Measurements from ENCODE around the gene RAB30. TPM values are rescaled to one million over a fixed set of nuclear protein-coding genes. Genes with fewer than 3 reads are reported as not detected.

Gene RAB30
- total and polyA plus RNA-seq, 2 donors (not counting 3 experiments of a cell fraction or from before 2014, with no cell fraction given): 4.1 to 14.6 TPM

- no peak for FAIRE-seq
Measured at GRCh38 chr11:83023410-83023809, 48.3 kb downstream of the RAB30 start.

More at GRCh38 chr11:83023410-83023809, 48.3 kb downstream of the RAB30 start:
- H4K20me1 ChIP-seq (replicated peaks; ENCODE audit: control insufficient read depth, extremely low read depth, insufficient read depth, low read length): no peaks in the 10 kb centered on the region
- no peaks in the 10 kb centered on the region for H3K9me1 ChIP-seq (replicated peaks; ENCODE audit: control insufficient read depth, extremely low read depth, insufficient read depth, low read length)
- TF ChIP-seq MAX (IDR thresholded peaks at IDR 0.05; ENCODE audit: insufficient read depth, insufficient read length) (no peak), EZH2 (IDR thresholded peaks at IDR 0.05; ENCODE audit: borderline replicate concordance, low read depth, low read length, severe bottlenecking) (no peak), GATA2 (IDR thresholded peaks at IDR 0.05; ENCODE audit: insufficient read depth, insufficient read length, low read depth, low read length) (no peak), JUN (IDR thresholded peaks at IDR 0.05; ENCODE audit: borderline replicate concordance, insufficient read depth, insufficient read length, low read depth) (no peak), POLR2AphosphoS5 (IDR thresholded peaks at IDR 0.05; ENCODE audit: insufficient read depth, low read depth, low read length) (no peak), MYC (IDR thresholded peaks at IDR 0.05; ENCODE audit: low read depth, low read length) (no peak), CTCF (IDR thresholded peaks at IDR 0.05; ENCODE audit: extremely low read depth in 1 of 2, insufficient read depth in 1 of 2, low read depth in 1 of 2, low read length in 2 of 2) (no peak), POLR2A (IDR thresholded peaks at IDR 0.05; ENCODE audit: low read depth, low read length) (no peak), FOS (IDR thresholded peaks at IDR 0.05; ENCODE audit: borderline replicate concordance, insufficient read depth, low read length) (no peak)
- dilution Hi-C loops (cut with MboI; ENCODE audit: extremely low pct_ligation_motif_present, low sequenced_read_pairs) (no loop called here), intact Hi-C loops (cut with micrococcal nuclease) (no loop called here)
- no TSS peak for BruUV-seq (replicated peaks)
- H3K27me3 ChIP-seq (ENCODE audit: control insufficient read depth in 2 of 2, insufficient read depth in 2 of 2, low read length in 2 of 2): no peaks in the 10 kb centered on the region
- H3K4me2 ChIP-seq (ENCODE audit: insufficient read depth, low read length): no peak overlapping the region
- POLR2A ChIA-PET: no interaction called here
- no peak overlapping the region for H3K9ac ChIP-seq (replicated peaks; ENCODE audit: extremely low read depth, insufficient read depth, low read length)
- H2AFZ ChIP-seq (ENCODE audit: low read depth, low read length): no peak overlapping the region
- no peak overlapping the region for H3K27ac ChIP-seq (ENCODE audit: insufficient read depth, low read depth, low read length)
- no peak for DNase-seq (ENCODE audit: low read depth, low spot score)
- H3K4me1 ChIP-seq (ENCODE audit: control insufficient read depth, extremely low read depth, insufficient read depth, low read length): peaks cover 11% of the 10 kb centered on the region
- no peaks in the 10 kb centered on the region for H3K9me3 ChIP-seq (replicated peaks; ENCODE audit: control insufficient read depth, insufficient read depth, low read length)
- CTCF ChIA-PET: no interaction called here
- no peaks in the 10 kb centered on the region for H3K79me2 ChIP-seq (ENCODE audit: control insufficient read depth, insufficient read depth, low read length)
- H3K36me3 ChIP-seq (ENCODE audit: control insufficient read depth in 2 of 2, extremely low read depth in 1 of 2, insufficient read depth in 2 of 2, low read length in 2 of 2): no peaks in the 10 kb centered on the region
- H3K4me3 ChIP-seq (replicated peaks in 1 of 3; ENCODE audit: insufficient read depth in 1 of 3, low read depth in 1 of 3, low read length in 3 of 3): no peak overlapping the region
